ENCODE measurements around the gene NPR3.
"Not testable (repeated sequence)": the region's sequence is repeated elsewhere in the genome, so short reads cannot be mapped to it uniquely, and the experiment has no call there.

The NPR3 gene

DNA sequence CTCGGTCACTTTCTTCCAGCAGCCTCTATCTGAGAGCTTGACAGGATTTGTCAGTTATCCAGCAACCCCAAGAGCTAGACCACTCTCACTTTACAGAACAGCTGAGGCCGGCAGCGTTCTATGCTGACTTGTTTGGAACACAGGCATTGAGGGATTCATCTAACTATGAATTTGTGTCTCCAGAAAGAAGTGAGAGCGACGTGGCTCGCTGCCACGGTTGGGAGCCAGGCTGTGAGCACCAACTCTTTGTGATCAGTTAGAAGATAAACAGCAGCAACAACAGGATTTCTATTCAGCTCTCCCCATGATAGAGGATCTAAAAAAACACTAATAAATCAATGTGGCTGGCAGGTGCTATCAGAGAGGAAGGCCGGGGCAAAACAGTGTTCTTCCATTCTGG lies 58.6 kb downstream of the NPR3 start:
- DNase-seq: no peak

DNA sequence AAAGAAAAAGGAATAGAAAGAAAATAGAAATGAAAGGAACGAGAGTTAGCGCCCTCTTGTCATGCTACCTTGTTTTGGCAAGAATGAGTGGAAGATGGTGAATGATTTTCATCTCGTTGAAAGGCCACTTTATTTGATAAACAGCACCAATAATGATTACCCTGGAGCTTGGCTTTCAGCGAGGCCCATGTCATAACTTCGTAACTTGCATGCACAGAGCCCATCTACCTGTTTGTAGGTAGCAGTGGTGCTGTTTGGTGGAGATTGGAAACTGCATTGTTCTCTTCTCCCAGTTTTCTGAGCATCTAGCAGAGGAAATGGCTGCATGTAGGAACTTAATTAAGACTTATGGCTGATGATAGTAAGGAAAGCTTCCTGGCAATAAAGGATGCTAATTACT lies 59.3 kb downstream of the NPR3 start:
- no peak for DNase-seq

DNA sequence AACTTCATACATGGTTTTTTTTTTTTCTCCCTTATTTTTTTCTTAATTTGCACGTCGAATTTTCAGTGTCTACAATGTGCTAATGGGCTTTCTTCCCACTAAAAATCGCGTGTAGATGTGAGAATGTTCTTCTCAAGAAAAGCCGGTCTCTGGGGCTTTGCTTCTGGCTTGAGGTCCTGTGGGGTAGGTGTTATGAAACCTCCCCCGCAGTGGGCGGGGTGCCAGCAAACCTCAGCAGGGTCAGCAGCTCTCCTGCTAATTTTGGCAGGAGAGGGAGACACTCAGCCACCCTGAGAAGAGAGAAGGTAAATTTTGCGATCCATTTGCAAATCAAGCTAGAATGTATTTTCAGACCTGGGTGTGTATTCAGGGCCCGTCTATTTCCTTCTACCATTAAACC lies 59.9 kb downstream of the NPR3 start:
- DNase-seq: no peak

DNA sequence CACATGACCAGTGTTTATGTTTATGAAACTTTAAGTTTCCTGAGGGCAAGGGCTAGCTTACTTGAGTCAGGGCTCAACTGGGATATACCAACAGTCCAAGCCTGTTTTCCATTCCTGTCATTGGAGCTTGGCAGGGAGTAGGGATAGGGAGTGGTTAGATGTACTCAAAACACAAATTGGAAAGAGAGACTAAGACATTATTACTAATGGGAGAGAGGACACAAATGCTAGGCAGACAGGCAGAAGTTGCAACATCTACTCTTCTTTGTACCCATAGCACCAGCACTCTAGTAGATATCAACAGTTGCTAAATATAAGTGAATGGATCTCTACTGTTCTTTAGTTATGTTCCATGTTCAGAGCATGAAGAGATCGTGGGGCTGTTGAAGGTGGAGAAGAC lies 62.8 kb downstream of the NPR3 start:
- no peak for DNase-seq

DNA sequence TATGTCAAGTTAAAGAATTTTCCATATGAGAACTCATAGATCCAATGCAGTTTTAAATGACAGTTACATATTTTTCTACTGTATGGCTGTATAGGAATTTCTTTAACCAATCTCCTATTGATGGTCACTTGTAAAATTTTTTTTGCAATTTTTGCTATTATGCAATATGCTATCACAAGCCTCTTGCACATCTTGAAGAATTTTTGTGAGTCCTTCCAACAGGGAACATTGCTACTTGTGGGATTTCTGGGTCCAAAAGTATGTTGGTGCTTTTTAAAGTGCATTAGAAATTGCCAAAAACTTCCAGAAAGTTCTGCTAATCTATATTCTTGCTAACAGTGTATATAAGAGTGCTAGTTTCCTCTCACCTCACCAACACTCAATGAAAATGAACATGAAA lies 65.1 kb downstream of the NPR3 start:
- no peak for DNase-seq

DNA sequence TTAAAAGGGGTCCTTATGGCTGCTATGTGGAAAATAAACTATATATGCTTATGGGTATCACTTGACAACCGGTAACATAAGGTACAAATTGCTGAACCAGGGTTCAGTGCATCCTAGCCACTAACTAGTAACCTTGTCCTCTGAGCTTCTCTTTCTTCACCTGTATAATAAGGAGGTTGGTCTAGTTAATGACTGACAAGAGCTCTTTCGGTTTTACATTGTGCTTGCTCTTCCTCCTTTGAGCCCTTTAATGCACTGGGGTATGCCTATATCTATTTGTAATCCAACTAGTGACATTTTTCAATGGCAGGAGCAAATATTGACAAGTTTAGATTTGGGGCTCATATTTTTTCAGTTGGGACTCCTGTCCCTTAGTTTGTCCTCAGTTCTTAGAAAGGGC lies 66.1 kb downstream of the NPR3 start:
- DNase-seq: no peak

DNA sequence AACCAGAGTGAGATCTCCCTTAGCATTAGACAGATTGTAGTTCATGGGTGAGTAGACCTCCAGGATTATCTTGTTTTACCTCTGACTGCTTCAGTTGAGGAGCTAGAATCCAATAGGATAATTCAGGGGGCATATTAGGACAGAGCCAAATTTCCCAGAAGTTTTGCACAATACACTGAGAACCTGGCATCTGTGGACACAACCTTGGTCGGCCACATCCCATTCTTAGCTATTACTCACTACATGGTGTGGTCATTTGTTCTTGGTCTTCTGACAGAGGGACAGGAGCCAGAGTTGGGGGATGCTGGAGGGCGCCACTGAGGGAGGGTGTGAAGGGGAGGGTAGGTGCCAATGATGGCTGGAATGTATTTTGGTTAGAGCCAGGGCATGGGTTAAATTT lies 66.6 kb downstream of the NPR3 start:
- DNase-seq: no peak

DNA sequence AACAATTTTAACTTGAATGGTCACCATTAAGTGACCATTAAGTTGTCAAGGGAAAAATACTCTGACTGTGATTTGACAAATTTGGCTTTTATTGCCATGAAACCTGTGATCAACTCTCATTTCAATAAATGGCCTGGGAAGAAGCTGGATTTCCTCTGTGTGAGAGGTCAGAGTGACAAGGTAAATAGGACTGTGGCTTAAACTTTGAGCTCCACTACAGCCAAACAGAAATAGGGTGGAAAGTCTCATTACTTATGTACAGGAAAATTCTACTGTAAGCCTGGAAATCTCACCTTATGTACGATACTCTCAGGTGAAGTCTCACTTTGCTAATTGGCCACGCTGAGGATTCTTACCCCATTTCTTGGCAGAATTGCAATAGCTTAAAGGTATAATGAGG lies 67.3 kb downstream of the NPR3 start:
- no peak for DNase-seq

DNA sequence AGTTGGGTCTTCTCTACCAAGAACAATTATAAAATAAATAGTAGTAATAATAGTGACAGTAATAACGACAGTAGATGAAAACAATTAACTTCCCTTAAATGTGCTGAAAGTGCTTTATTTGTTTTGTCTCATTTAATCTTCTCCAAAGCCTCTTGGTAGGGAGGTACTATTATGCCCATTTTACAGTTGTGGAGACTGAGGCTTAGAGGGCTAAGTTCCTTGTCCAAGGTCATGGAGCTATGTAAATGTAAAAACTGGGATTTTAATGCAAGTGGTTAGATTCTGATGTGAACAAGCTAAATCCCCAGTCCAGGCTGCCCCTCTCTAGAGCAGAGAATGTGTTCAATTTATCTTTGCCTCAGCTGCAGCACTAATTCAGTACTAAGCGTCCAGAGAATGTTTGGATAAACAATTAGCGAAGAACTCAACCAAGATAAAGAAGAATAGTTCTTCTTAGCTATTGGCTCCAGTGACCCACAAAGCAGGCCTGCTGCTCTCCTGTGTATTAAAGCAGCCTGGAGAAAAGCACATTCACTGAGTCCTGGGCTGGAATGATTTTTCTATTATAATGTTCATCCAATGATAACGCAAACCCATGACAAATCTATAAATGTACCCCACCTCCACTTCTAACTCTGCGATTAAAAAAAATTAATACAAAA lies 68.8 kb downstream of the NPR3 start:
- DNase-seq: no peak

DNA sequence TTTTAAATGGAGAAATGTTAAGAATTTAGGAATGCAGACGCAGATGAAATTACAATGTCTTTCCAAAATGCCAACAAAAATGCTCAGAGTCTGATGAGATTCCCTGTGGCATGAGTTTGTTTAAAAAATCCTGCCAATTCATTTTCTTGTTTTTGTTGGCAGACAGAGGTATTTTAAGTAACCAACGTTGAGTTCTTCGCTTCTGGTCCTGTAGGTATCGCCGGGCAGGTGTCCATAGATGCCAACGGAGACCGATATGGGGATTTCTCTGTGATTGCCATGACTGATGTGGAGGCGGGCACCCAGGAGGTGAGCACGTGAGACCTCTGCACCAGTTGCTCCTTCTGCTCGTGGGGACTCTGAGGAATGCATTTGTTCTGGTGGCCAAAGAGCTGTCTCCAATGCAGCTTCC lies 69.4 kb downstream of the NPR3 start:
- DNase-seq: no peak

DNA sequence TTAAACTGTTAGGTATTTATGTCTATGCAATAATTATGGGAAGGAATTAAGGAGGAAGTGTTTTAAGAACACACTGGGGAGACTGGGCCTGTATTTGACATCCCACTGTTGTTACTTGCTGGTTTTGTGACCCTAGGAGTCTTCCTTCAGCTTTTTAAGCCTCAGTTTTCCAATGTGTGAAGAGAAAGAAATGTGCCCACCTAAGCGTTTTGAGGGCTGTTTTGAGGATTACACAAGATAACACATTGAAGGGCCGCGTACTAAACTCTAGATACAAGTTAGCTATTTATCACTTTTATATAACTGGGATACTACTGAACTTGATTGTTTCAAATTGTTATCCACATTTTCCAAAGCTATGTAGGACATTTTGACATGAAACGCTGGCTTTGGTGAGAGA lies 72.5 kb downstream of the NPR3 start:
- DNase-seq: no peak

DNA sequence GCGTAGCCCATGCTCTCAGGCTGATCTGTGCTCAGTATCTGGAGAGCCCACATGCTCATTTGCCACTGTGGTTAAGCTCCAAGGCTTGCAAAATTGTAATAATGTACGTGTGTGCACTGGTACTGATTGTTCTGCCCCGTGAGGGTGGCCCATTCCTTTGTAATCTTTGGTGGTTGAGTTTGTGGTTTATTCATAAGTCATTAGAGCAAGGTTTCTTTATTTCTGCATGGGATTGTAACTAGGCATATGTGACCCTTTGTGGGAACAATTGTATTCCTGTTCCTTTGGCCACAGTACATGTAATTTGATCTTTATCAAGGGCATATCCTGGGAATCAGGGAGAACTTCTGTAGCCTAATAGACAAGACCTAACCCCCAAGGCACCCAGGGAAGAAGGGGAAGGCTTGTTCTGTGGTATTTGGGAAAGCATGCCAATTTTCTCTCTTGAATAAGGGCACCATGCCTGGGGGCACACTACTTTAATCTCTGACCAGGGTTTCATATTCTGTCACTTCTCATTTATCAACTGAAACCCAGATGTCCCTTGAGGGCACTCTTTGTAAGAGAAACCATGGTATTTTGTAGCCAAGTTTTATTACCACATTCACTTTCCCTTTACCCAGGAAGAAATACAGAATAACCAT lies 74.6 kb downstream of the NPR3 start:
- no peak for DNase-seq

DNA sequence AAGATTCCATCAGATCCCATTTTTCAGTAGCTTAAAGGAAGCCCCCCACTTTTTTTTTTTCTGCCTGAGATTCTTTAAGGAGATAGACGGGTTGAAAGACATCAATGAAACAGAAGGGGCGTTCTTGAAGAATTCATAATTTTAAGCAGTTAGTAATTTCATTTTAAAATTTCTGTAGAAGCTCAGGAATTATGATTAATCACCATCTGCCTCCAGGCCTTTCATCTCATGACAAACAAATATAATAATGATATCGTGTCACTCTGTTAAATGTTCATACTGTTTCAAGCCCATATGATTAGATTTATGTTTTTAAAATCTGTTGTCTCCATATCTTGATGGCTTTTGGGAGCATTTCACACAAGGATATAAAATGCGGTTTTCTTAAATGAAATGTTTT lies 75.2 kb downstream of the NPR3 start:
- DNase-seq: no peak

DNA sequence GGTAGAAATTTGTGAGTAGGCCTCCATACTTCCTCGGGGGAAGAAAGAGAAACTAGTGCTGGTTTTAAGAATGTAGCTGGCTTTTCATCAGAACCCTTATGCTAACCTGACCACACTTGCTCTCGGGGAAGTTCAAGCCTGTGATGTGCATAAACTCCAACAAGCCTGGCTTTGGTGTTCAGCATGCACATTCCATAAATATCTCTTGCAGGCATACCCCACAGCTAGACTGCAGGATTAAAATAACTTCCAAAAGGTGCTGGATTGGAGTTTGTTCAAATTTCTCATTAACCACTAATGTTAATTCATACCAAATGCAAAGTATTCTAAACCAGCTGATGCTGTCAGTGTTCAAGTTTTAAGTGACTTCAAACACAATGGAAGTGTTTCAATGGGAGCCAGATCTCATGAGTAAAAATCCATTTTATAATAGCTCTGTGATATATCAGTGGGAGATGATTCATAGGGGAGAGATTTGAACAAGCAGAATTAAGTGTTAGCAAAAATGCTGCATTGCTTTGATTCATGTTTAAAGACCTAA lies 79.4 kb downstream of the NPR3 start:
- DNase-seq: no peak

DNA sequence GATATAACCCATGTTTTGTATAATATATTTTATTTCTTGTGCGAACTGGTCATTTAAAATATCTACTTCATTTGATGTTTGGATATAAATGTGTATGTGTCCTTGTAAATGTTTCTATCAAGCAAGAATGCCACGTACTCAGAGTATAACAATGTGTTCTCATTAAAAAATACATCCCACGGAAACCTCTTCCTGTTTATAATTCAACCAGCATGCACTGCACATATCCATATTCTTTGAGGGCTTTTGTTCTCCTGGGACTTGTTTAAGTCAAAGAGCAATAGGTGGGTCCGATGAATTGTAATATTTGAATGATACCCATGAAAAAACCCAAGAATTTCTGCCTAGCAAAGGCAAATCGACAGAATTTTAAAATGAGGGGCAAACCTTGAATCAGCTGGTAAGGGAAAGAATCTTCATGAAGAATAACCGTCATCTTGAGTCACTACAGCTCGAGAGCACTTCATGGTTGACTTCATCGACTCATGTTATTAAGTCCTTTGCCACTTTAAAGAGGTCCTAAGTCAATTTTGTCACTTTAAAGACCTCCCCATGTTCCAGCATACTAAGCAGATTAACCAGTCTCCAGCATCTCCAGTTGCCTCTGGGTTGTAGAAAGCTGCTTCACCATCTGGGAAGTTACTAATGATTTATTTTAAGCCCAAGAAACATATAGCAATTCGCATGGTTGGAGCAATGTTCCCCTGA lies 80.6 kb downstream of the NPR3 start:
- DNase-seq: no peak

DNA sequence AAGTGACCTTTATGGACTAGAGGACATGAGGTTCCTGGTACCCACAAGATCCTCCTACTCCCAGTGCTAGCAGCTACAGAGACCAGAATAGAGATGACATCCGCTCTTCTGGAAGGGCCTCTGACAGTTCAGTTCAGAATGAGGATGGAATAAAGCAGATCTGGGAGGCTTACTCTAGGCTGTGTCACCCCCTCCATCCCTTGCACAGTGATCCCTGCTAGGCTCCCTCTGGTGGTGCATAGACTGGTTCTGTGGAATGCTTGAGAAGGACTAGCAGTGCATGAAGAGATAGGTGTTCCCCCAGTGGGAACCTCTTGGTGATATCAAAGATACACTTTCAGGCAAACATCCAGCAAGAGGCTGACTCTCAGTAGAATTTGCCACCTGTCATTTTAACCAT lies 83.0 kb downstream of the NPR3 start:
- DNase-seq: no peak

DNA sequence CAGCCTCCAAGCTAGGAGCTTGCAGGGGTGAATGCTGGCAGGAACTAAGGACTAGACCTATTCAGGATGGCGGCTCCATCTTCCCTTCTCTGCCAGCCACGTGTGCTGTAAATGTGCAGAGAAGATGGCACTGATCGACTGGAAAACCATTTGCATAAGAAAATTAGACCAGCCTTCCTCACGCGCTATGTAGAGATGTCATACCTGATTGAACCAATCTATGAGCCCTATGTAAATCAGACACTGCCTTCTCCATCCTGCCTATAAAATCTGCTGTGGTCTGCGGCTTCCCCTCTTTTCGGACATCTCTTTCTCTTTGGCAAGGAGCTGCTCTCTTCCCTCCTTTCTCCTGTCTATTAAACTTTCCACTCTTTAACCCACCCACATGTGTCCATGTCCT lies 91.6 kb downstream of the NPR3 start:
- no peak for DNase-seq

DNA sequence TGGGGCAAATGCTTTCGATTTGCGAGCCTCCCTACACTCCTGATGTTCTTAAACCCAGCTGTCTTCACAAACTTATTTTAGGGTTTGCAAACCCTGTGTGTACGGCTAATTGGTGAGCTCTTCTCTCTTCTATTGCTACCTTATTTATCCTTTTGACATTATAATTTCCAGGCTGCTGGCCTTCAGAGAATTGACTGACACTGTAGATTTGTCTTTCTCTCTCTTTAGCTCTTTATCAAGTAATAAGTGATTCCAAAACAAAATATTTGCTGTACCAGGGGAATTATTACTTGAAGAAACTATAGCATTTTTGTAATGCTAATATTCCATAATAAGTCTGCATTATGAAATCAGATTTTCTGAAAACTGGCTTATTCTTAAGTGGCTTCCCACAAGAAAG lies 92.5 kb downstream of the NPR3 start:
- no peak for DNase-seq

DNA sequence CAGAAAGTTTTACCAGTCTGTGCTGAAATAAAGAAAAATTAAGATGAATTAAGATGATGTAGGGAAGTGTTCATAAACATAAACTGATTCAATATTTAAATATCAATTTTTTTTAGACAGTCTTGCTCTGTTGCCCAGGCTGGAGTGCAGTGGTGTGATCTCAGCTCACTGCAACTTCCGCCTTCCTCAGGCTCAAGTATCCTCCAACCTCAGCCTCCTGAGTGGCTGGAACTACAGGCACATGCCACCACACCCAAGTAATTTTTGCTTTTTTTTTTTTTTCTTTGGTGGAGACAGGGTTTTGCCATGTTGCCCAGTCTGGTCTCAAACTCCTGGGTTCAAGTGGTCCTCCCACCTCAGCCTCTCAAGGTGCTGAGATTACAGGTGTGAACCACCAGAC lies 94.3 kb downstream of the NPR3 start:
- DNase-seq: not testable (repeated sequence)

DNA sequence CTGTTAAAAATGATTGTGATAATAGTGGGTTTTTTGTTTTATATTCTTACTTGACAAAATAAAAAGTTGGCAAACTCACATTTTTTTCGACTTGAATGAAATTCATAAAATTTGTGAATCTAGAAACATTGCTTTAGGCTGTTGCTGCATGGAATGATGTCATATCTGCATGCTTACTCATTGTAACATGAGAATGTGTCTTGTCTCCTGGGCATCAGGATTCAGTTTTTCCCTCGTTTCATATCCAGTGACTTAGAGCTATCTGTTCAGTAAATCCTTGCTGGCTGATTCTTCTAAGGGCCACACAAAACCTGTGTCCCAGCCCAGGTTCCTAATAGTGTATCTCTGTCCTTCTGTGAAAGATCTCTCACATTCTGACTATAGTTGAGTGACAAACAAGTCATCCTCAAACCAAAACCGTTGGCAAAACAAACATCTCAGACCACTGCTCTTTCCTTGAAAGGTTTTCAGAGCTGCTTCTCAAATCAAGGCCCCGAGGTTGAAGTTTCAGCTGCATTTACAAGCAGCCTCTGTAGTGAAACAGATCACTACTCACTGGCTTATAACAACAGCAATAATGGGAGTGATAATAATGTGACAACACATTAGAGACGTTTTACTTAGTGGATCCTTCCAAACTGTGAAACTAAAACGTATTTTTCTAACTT lies 95.0 kb downstream of the NPR3 start:
- no peak for DNase-seq

DNA sequence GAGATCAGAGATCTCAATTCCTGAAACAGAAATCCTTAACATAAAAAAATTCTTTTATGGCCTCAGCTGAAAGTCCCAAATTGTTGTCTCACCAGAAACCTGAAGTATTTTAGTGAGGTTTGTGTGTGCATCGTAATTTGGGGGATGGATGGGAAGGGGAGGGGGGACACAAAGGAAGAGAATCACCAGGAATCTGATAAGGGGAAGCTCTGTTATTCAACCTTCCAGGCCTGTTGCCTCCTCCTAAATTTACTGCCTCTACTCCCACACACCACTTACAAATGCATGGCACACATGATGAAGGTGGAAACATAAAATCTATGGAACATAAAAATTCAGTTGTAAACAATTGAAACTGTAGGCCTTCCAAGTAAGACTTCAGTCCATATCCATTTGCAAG lies 97.7 kb downstream of the NPR3 start:
- no peak for DNase-seq

DNA sequence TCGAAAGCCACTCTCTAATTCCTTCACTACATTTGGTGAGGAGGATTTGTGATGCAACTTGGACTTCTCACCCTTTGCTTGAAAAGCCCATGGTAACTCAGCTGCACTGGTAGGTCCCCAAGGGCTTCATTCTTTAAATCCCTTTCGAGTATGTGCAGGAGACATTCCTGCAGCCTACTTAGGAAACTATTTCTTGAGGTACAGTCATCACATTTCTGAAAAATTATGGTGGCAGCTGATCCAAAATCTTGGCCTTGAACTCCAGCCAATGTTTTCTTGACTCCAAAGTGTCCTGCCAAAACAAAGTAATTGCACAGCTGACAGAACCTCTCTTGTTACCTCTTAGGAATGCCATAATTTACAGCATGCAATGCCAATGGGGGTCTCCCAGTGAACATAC lies 99.7 kb downstream of the NPR3 start:
- DNase-seq: no peak

DNA sequence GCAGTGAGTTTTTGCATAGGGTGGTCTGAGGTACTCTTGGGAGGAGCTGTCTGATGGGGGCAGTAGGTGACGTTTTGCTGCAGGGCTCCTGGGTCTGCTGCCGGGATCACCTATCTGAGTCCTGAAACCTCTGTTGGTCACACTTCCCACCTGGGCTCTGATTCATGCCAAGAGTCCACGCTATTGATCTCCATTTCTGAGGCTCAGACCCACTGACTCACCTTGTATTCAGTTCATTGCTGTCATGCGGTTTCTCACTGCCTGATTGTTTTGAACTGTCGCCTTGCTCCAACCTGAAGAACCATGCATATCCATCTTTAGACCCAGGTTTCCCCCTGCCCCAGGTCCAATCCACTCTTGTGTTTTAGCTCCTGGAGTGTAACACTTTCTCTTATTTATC lies 101.3 kb downstream of the NPR3 start:
- no peak for DNase-seq

DNA sequence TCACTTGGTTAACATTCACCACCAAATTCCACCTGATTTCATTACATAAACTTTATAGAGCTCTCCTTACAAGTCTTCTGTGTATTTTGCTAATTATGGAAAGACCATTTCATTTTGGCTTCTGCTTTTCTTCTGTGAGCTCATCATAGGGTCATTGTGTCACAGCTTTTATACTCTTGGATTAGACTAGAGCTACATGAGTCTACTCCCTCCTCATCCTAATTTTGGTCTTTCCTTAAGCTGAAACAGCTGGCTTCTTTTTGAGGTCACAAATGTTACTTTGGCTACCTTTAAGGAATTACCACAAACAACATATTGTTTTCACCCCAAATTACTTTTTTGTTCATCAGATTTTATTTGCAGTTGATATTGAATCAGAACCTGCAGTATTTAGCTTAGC lies 103.0 kb downstream of the NPR3 start:
- no peak for DNase-seq
